ENCODE data around the gene MFAP3. TPM values are rescaled to one million over a fixed set of nuclear protein-coding genes. Genes with fewer than 3 reads are reported as not detected.

Gene MFAP3
- total RNA-seq, 1 donor from 2014 or later, result 24.7 TPM

DNA sequence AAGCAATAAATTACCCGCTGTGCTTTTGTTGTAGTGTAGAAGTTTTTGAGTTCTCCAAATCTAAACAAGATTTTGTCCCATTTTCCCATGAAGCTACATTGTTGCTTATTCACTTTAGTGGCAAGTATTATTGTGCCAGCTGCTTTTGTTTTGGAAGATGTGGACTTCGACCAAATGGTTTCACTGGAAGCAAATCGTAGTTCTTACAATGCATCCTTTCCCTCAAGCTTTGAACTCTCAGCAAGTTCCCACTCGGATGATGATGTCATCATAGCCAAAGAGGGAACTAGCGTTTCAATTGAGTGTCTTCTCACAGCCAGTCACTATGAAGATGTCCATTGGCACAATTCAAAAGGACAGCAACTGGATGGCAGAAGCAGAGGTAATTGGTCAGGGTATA lies 10.9 kb downstream of the MFAP3 start:
- intact Hi-C loops (cut with micrococcal nuclease), result no loop called here

DNA sequence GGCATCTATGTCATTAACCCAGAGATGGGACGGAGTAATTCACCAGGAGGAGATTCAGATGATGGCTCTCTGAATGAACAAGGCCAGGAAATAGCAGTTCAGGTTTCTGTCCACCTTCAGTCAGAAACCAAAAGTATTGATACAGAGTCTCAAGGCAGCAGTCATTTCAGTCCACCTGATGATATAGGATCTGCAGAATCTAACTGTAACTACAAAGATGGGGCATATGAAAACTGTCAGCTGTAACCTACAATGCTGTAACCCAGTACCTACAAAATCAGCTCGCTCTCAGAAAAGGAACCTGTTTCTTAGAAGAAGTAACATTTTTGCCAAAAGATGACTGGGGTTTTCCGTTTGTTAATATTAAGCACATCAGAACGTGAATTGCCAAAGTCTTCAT lies 14.7 kb downstream of the MFAP3 start:
- intact Hi-C loops (cut with micrococcal nuclease), result no loop called here

DNA sequence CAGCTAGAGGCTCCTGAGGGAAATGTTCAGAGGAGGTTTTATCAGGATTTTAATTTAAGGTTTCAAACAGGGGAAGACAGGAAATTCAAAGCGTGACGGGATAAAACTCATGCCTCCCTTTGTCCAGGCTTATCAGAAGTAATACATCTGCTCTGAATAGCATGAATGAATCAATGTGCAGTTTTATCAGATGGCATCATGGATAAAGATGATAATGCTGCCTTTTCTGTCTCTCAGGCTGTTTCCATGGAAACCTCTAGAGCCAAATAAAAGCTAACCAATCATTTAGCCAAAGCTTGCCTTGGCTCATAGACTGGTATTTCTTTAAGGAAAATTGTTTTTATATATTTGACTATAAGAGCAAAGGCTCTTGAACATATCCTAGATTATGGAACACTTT lies 16.4 kb downstream of the MFAP3 start:
- intact Hi-C loops (cut with micrococcal nuclease), result no loop called here

GRCh38 chr5:154058055-154059038 lies 19.6 kb downstream of the MFAP3 start:
- intact Hi-C loops (cut with micrococcal nuclease), result no loop called here

GRCh38 chr5:154059039-154059430 lies 20.3 kb downstream of the MFAP3 start:
- intact Hi-C loops (cut with micrococcal nuclease), result no loop called here

GRCh38 chr5:154059583-154059982 lies 20.8 kb downstream of the MFAP3 start:
- intact Hi-C loops (cut with micrococcal nuclease), result no loop called here

DNA sequence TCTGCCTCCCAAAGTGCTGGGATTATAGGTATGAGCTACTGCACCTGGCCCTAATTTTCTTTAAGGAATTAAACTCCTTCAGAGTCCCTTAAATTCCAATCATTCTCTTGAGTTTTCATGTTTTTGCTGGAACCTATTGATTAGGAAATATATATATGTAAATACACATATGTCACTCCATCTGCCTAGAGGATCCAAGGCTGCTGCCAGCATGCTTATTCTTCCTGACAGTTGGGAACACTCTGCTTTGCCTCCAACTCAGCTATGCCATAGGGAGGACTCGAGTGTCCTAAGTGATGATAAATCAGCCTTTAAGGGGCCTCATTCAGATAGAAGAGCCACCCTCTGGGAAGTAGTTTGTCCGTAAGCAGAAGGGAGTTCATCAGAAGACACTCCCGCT lies 21.8 kb downstream of the MFAP3 start:
- intact Hi-C loops (cut with micrococcal nuclease), result no loop called here

- intact Hi-C loops (cut with micrococcal nuclease), result no loop called here
These were observed 24.6 kb downstream of the MFAP3 start for GRCh38 chr5:154063372-154063771.

DNA sequence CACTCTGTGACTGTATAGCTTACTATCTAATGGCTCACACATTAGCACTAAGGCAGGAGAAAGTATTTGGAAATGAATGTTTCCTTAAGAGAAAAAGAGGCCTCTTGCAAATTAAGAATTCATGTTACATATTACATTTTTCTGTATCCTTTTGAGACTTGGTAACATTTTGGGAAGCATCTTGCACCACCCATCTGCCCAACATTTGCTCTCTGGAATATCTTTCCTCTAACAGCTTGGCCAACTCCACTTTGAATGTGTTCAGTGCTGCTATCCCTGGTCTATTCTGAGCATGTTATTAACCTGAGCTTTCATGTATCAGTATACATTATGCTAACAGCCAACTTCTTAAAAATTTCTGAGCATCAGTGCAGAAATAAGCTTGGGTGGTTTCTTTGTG lies 27.2 kb downstream of the MFAP3 start:
- intact Hi-C loops (cut with micrococcal nuclease), result no loop called here

DNA sequence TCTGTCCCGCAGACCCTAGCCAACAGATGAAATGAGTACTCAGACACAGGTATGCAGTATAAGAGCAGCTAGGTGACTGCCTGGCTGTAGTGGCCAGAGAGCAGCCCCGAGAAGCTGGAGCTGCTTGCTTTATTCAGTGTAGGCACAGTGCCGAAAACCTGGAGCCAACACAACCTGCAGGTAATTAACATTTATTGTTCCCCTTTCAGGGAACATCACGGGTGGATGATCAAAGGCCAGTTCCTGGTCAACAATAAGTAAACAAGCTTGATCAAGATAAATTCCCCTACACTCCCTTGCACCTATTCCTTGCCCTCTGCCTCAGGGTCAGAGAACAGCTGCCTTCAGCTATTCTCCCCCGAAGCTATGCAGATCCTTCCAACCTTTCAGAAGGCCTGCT lies 31.1 kb downstream of the MFAP3 start:
- intact Hi-C loops (cut with micrococcal nuclease), result loop anchor here (5.0 to 10.0 kb wide), 2 partner anchors 397 to 545 kb away; no protein-coding TSS in a partner anchor

- intact Hi-C loops (cut with micrococcal nuclease), result loop anchor here (1.0 to 10.0 kb wide), 9 partner anchors 97 to 569 kb away; partner anchors contain the start of gene SAP30L
These were observed 33.1 kb downstream of the MFAP3 start for GRCh38 chr5:154071799-154072413.

GRCh38 chr5:154072414-154073171 lies 33.8 kb downstream of the MFAP3 start:
- intact Hi-C loops (cut with micrococcal nuclease), result loop anchor here (1.0 to 10.0 kb wide), 9 partner anchors 98 to 568 kb away; partner anchors contain the start of gene SAP30L

GRCh38 chr5:154076240-154076922 lies 37.6 kb downstream of the MFAP3 start:
- intact Hi-C loops (cut with micrococcal nuclease), result loop anchor here (10.0 kb wide), 1 partner anchor 538 kb away; no protein-coding TSS in a partner anchor

GRCh38 chr5:154077696-154078095 lies 38.9 kb downstream of the MFAP3 start:
- intact Hi-C loops (cut with micrococcal nuclease), result loop anchor here (10.0 kb wide), 1 partner anchor 537 kb away; no protein-coding TSS in a partner anchor

- intact Hi-C loops (cut with micrococcal nuclease), result loop anchor here (10.0 kb wide), 1 partner anchor 537 kb away; no protein-coding TSS in a partner anchor
These were observed 39.5 kb downstream of the MFAP3 start for GRCh38 chr5:154078272-154078671.

DNA sequence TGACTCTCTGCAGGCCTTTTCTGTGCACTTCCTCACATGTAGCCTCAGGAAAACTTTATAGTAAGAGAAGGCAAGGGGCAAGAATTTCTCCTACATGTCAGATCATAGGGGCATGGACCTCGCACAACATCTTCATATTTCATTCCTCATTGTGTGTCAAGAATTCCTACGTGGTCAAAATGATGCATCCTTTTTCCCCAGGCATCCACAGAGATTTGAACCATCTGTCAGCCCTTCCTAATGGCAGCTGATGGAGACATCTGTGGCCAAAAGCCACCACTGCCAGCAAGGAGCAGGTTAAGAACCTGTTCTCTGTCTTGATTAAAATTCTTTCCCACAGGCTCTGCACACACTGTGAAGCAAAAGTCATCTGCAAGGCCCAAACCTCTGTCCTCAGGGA lies 42.5 kb downstream of the MFAP3 start:
- intact Hi-C loops (cut with micrococcal nuclease), result no loop called here

DNA sequence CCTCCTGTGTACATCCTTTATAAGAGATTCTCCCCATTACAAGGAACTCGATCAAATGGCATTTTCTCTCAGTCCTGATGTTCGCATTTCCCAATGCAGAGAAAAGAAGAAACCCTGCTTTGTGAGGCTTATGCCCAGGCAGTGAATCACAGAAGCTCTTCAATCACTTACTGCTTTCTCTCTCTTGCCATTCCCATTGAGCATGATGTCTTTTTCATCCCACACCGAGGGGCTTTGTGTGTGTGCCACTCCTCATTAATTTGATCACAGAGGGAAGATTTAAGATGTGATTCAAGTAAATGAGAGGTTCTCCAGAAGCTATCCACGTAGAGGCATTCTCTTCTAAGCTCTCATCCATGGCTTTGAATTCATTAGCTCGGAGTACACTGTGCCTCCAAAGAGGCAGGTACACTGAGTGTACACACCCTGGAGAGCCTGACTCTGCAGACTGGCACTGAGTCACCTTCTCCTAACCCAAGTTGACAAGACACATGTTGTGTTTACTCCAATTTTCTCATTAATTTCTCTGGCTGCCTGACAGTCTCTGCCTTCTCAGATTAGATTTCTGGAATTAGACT lies 45.4 kb downstream of the MFAP3 start:
- intact Hi-C loops (cut with micrococcal nuclease), result no loop called here

DNA sequence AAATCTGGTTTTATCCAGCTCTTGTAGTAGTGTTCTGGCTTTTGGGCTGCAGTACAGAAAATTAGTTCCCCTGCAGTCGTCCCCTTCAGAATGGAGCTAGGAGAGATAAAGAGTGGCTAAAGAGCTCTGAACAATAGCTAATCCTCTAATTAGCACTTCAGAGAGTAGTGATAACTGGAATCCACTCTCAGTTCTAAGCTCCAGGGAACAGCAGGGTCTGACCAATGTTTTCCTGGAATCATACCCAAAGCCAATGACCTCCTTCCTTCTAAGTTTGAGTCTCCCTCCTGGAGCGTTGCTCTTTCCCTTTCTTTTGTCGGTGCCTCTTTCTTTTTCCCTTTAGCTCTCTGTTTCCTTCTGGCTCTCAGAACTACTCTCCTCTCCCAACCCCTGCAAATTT lies 47.4 kb downstream of the MFAP3 start:
- intact Hi-C loops (cut with micrococcal nuclease), result no loop called here

DNA sequence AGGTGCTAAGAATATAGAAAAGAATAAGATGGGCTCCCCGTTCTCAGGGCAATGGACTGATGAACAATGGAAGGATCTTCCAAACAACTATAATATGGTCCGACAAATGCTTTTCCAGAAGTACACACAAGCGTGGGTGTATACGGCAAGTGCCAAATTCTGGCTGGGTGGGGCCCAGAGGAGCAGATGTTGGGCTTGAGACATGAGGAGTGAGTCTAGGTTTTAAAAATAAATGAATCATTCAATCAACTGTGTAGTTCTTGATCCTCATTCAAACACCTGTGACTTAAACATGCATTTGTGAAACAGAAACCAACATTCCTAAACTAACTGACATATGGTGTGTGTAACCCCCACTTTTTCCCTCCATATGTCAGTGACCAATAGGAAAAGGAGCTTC lies 47.9 kb downstream of the MFAP3 start:
- intact Hi-C loops (cut with micrococcal nuclease), result no loop called here

GRCh38 chr5:154087260-154087659 lies 48.5 kb downstream of the MFAP3 start:
- intact Hi-C loops (cut with micrococcal nuclease), result no loop called here

Data from T-helper 2 cell treated with Interferon-gamma antibody and Interleukin-4, amounts not matched to agents 100 ng/mL and 5 ng/mL, for 36 hours (primary cell).